Measurements from ENCODE around the gene LEPR.
"Not testable (repeated sequence)": the region's sequence is repeated elsewhere in the genome, so short reads cannot be mapped to it uniquely, and the experiment has no call there.

LEPR gene

GRCh38 chr1:65445837-65446236, 25.4 kb downstream of the LEPR start:
- no peak for TF ChIP-seq CTCF (IDR thresholded peaks at IDR 0.05; ENCODE audit: borderline replicate concordance, control extremely low read depth, extremely low read depth, insufficient read depth, missing control alignments)
- no peak for DNase-seq (ENCODE audit: low spot score)
- in situ Hi-C loops (cut with MboI; ENCODE audit: low sequenced_read_pairs, unreplicated experiment), result no loop called here

- TF ChIP-seq CTCF (IDR thresholded peaks at IDR 0.05; ENCODE audit: borderline replicate concordance, control extremely low read depth, extremely low read depth, insufficient read depth, missing control alignments), result no peak
- in situ Hi-C loops (cut with MboI; ENCODE audit: low sequenced_read_pairs, unreplicated experiment), result no loop called here
- no peak for DNase-seq (ENCODE audit: low spot score)
Measured at GRCh38 chr1:65449214-65449823, 28.9 kb downstream of the LEPR start.

- in situ Hi-C loops (cut with MboI; ENCODE audit: low sequenced_read_pairs, unreplicated experiment); DNase-seq (ENCODE audit: low spot score): not testable (repeated sequence)
Measured at GRCh38 chr1:65455678-65456077, 35.2 kb downstream of the LEPR start.

GRCh38 chr1:65456481-65456880, 36.0 kb downstream of the LEPR start:
- TF ChIP-seq CTCF (IDR thresholded peaks at IDR 0.05; ENCODE audit: borderline replicate concordance, control extremely low read depth, extremely low read depth, insufficient read depth, missing control alignments), result no peak
- in situ Hi-C loops (cut with MboI; ENCODE audit: low sequenced_read_pairs, unreplicated experiment), result no loop called here
- DNase-seq (ENCODE audit: low spot score), result no peak

GRCh38 chr1:65457868-65458267, 37.4 kb downstream of the LEPR start:
- in situ Hi-C loops (cut with MboI; ENCODE audit: low sequenced_read_pairs, unreplicated experiment), result no loop called here
- DNase-seq (ENCODE audit: low spot score), result no peak
- TF ChIP-seq CTCF (IDR thresholded peaks at IDR 0.05; ENCODE audit: borderline replicate concordance, control extremely low read depth, extremely low read depth, insufficient read depth, missing control alignments), result no peak

GRCh38 chr1:65458730-65459396, 38.4 kb downstream of the LEPR start:
- in situ Hi-C loops (cut with MboI; ENCODE audit: low sequenced_read_pairs, unreplicated experiment), result no loop called here
- no peak for TF ChIP-seq CTCF (IDR thresholded peaks at IDR 0.05; ENCODE audit: borderline replicate concordance, control extremely low read depth, extremely low read depth, insufficient read depth, missing control alignments)
- DNase-seq (ENCODE audit: low spot score), result no peak

- peak; percentile 50 for DNase-seq (ENCODE audit: low spot score)
- in situ Hi-C loops (cut with MboI; ENCODE audit: low sequenced_read_pairs, unreplicated experiment), result no loop called here
- peak; percentile 45 for TF ChIP-seq CTCF (IDR thresholded peaks at IDR 0.05; ENCODE audit: borderline replicate concordance, control extremely low read depth, extremely low read depth, insufficient read depth, missing control alignments)
Measured at GRCh38 chr1:65459397-65459768, 38.9 kb downstream of the LEPR start.

GRCh38 chr1:65465837-65466236, 45.4 kb downstream of the LEPR start:
- in situ Hi-C loops (cut with MboI; ENCODE audit: low sequenced_read_pairs, unreplicated experiment); DNase-seq (ENCODE audit: low spot score): not testable (repeated sequence)

Measured in GM13976 (cell line).